ENCODE measurements around the gene ZNF484. TPM values are rescaled to one million over a fixed set of nuclear protein-coding genes. Genes with fewer than 3 reads are reported as not detected.

Gene ZNF484
- total and polyA plus RNA-seq, 2 donors (not counting 3 experiments of a cell fraction or from before 2014, with no cell fraction given) = 0.88 to 7.2 TPM

DNA sequence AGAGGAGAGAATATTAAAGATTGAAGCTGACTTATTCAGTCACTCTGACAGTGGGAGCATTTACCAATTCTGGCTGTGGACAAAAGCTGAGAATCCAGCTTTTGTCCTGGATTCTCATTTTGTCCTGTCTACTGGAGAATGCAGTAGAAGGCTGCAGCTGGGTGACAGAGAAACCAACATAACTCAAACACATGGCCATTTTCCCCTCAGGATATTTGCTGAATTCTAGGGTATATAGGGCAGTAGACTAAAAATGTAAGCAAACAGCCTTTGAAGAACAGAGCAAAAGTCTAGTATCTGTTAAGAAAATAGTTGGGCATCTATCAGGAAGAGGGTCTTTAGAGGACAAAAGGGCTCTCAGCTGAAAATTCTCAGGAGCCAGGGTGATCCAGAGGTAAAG lies 20.6 kb downstream of the ZNF484 start:
- TF ChIP-seq, protein P1, sequence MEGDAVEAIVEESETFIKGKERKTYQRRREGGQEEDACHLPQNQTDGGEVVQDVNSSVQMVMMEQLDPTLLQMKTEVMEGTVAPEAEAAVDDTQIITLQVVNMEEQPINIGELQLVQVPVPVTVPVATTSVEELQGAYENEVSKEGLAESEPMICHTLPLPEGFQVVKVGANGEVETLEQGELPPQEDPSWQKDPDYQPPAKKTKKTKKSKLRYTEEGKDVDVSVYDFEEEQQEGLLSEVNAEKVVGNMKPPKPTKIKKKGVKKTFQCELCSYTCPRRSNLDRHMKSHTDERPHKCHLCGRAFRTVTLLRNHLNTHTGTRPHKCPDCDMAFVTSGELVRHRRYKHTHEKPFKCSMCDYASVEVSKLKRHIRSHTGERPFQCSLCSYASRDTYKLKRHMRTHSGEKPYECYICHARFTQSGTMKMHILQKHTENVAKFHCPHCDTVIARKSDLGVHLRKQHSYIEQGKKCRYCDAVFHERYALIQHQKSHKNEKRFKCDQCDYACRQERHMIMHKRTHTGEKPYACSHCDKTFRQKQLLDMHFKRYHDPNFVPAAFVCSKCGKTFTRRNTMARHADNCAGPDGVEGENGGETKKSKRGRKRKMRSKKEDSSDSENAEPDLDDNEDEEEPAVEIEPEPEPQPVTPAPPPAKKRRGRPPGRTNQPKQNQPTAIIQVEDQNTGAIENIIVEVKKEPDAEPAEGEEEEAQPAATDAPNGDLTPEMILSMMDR (IDR thresholded peaks at IDR 0.05; ENCODE audit: extremely low read depth in 1 of 2, insufficient read depth in 1 of 2, low read depth in 1 of 2, low read length in 2 of 2) = no peak
- TF ChIP-seq MYC (IDR thresholded peaks at IDR 0.05; ENCODE audit: low read depth, low read length) (no peak), POLR2AphosphoS5 (IDR thresholded peaks at IDR 0.05; ENCODE audit: insufficient read depth, low read depth, low read length) (no peak), EZH2 (IDR thresholded peaks at IDR 0.05; ENCODE audit: borderline replicate concordance, low read depth, low read length, severe bottlenecking) (no peak), FOS (IDR thresholded peaks at IDR 0.05; ENCODE audit: borderline replicate concordance, insufficient read depth, low read length) (no peak), POLR2A (IDR thresholded peaks at IDR 0.05; ENCODE audit: low read depth, low read length) (no peak), JUN (IDR thresholded peaks at IDR 0.05; ENCODE audit: borderline replicate concordance, insufficient read depth, insufficient read length, low read depth) (no peak), GATA2 (IDR thresholded peaks at IDR 0.05; ENCODE audit: insufficient read depth, insufficient read length, low read depth, low read length) (no peak)
- TF ChIP-seq, protein P2, sequence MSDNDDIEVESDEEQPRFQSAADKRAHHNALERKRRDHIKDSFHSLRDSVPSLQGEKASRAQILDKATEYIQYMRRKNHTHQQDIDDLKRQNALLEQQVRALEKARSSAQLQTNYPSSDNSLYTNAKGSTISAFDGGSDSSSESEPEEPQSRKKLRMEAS (IDR thresholded peaks at IDR 0.05; ENCODE audit: insufficient read depth, insufficient read length) = no peak
- Histone ChIP-seq H3K27ac (ENCODE audit: insufficient read depth, low read depth, low read length) (no peak overlapping the region), H3K9ac (replicated peaks; ENCODE audit: extremely low read depth, insufficient read depth, low read length) (no peak overlapping the region), H4K20me1 (replicated peaks; ENCODE audit: control insufficient read depth, extremely low read depth, insufficient read depth, low read length) (no peaks in the 10 kb centered on the region), H3K9me1 (replicated peaks; ENCODE audit: control insufficient read depth, extremely low read depth, insufficient read depth, low read length) (no peaks in the 10 kb centered on the region), H3K36me3 (ENCODE audit: control insufficient read depth in 2 of 2, extremely low read depth in 1 of 2, insufficient read depth in 2 of 2, low read length in 2 of 2) (peaks cover 13 to 15% of the 10 kb centered on the region in 2 experiments), H3K9me3 (replicated peaks; ENCODE audit: control insufficient read depth, insufficient read depth, low read length) (no peaks in the 10 kb centered on the region), H2AFZ (ENCODE audit: low read depth, low read length) (no peak overlapping the region), H3K4me1 (ENCODE audit: control insufficient read depth, extremely low read depth, insufficient read depth, low read length) (no peaks in the 10 kb centered on the region), H3K4me3 (replicated peaks in 1 of 3; ENCODE audit: insufficient read depth in 1 of 3, low read depth in 1 of 3, low read length in 3 of 3) (no peak overlapping the region), H3K79me2 (ENCODE audit: control insufficient read depth, insufficient read depth, low read length) (peaks cover under 1% of the 10 kb centered on the region), H3K4me2 (ENCODE audit: insufficient read depth, low read length) (no peak overlapping the region), H3K27me3 (ENCODE audit: control insufficient read depth in 2 of 2, insufficient read depth in 2 of 2, low read length in 2 of 2) (no peaks in the 10 kb centered on the region)
- FAIRE-seq (peak; percentile 48), DNase-seq (ENCODE audit: low read depth, low spot score) (no peak)
- intact Hi-C loops (cut with micrococcal nuclease) (no loop called here), dilution Hi-C loops (cut with MboI; ENCODE audit: extremely low pct_ligation_motif_present, low sequenced_read_pairs) (no loop called here)
- POLR2A ChIA-PET = no interaction called here
- BruUV-seq (replicated peaks) = no TSS peak
- CTCF ChIA-PET = no interaction called here
